ENCODE data around the gene HSPD1.

GRCh38 chr2:197464175-197464574, 35.5 kb downstream of the HSPD1 start:
- TF ChIP-seq POLR2A (IDR thresholded peaks at IDR 0.05) = no peak
- no peak for TF ChIP-seq EP300 (IDR thresholded peaks at IDR 0.05; ENCODE audit: low read depth)
